HL-60 (cell line): ENCODE measurements around the gene RYR2.

Source experiments
- CTCF ChIP-seq: IDR thresholded peaks from one replicate; pipeline ENCODE4 v1.5.1; 2011; ENCODE audit warnings: low read length, control low read depth, inconsistent platforms; ENCODE audit not compliant: insufficient read depth
- GABPA ChIP-seq: IDR thresholded peaks from 2 replicates; pipeline ENCODE4 v1.6.1; 2012; ENCODE audit warnings: low read depth
- POLR2AphosphoS5 ChIP-seq: IDR thresholded peaks from 2 replicates; pipeline ENCODE4 v1.6.1; 2012; ENCODE audit warnings: low read depth
- REST ChIP-seq: IDR thresholded peaks from 2 replicates; pipeline ENCODE4 v1.6.1; 2012; ENCODE audit warnings: low read depth; ENCODE audit not compliant: insufficient replicate concordance
- SPI1 ChIP-seq: IDR thresholded peaks from 2 replicates; pipeline ENCODE4 v1.6.1; 2012; ENCODE audit warnings: low read depth, mild to moderate bottlenecking, borderline replicate concordance

- TF ChIP-seq CTCF, result no peak
- TF ChIP-seq POLR2AphosphoS5, result no peak
- peak; percentile 86 for TF ChIP-seq GABPA
- TF ChIP-seq SPI1, result peak; percentile 42; the same call in 1 of the 2 replicates
- no peak for TF ChIP-seq REST
Observed at GRCh38 chr1:237861944-237862343, 820.0 kb downstream of the RYR2 start.
